GM19324 (cell line): Measurements from ENCODE around the gene CCDC150.

Experiments used
- ATAC-seq: cut with Tn5 transposase; IDR thresholded peaks from one replicate; pipeline ENCODE4 v1.9.1; 2021; ENCODE audit warnings: mild to moderate bottlenecking, moderate library complexity; ENCODE audit not compliant: unreplicated experiment, low FRiP score

CCDC150 gene

GRCh38 chr2:196758474-196759377 is 119.2 kb downstream of the CCDC150 start:
- no peak for ATAC-seq

DNA sequence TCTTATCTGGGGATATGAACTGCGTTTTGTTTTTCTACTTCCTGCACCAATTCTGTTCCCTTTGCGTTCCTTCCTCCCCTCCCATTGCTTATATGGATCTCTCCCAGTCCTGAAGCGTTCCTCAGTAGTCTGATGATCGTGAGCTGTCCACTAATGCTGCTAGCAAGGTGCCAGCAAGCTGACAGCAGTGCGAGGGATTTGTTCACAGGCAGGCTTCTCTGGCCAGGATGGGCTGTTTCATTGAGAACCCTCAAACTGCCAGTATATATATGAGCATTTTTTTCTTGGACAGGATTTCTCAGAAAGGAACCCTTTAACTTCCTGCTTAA is 119.8 kb downstream of the CCDC150 start:
- no peak for ATAC-seq

GRCh38 chr2:196767101-196767500 is 127.6 kb downstream of the CCDC150 start:
- no peak for ATAC-seq
